Bone marrow (tissue), 2 donors: ENCODE measurements around the gene HPS5.

Experiments used
- DNase-seq, 2 donors: peaks; one replicate each; lab custom pipeline; 2025; lab: John Stamatoyannopoulos, UW

The HPS5 gene

GRCh38 chr11:18235394-18236334 is 86.3 kb downstream of the HPS5 start:
- DNase-seq: no peak

GRCh38 chr11:18233912-18234311 is 88.0 kb downstream of the HPS5 start:
- DNase-seq: no peak

GRCh38 chr11:18230859-18231258 is 91.1 kb downstream of the HPS5 start:
- no peak for DNase-seq

- no peak for DNase-seq
These were observed 92.4 kb downstream of the HPS5 start for GRCh38 chr11:18229501-18229900.
